HEK293T (cell line): Measurements from ENCODE around the gene BCL2L1.

ENCODE experiments used
- CTCF ChIA-PET: fragments of 350-600 bp; formaldehyde crosslinking; extraction: SDS; loops from one replicate; lab custom pipeline; 2021; ENCODE audit warnings: antibody characterized with exemption, inconsistent platforms; lab: Yijun Ruan, JAX
- POLR2A ChIA-PET: fragments of 350-600 bp; formaldehyde crosslinking; extraction: SDS; loops from one replicate; lab custom pipeline; 2020; ENCODE audit warnings: antibody characterized with exemption, inconsistent platforms; lab: Yijun Ruan, JAX
- DNase-seq: peaks from one replicate; pipeline ENCODE4 v3.0.0; 2012; ENCODE audit warnings: mixed read lengths; ENCODE audit errors: extremely low spot score
- ARNT ChIP-seq: fragments of 450-650 bp; IDR thresholded peaks from 2 replicates; pipeline ENCODE4 v1.6.1; 2017; ENCODE audit warnings: mild to moderate bottlenecking
- BHLHE40 ChIP-seq: fragments of 450-650 bp; IDR thresholded peaks from 2 replicates; pipeline ENCODE4 v1.6.1; 2016; ENCODE audit warnings: mild to moderate bottlenecking, moderate library complexity, borderline replicate concordance
- CTBP1 ChIP-seq: fragments of 450-650 bp; IDR thresholded peaks from 2 replicates; pipeline ENCODE4 v1.6.1; 2016; ENCODE audit warnings: borderline replicate concordance
- ELF4 ChIP-seq: fragments of 450-650 bp; IDR thresholded peaks from 2 replicates; pipeline ENCODE4 v1.6.1; 2017; ENCODE audit warnings: antibody characterized with exemption
- FOXA1 ChIP-seq: fragments of 450-650 bp; IDR thresholded peaks from 2 replicates; pipeline ENCODE4 v1.6.1; 2016; ENCODE audit warnings: mild to moderate bottlenecking
- FOXK2 ChIP-seq: fragments of 450-650 bp; IDR thresholded peaks from 2 replicates; pipeline ENCODE4 v1.6.1; 2016; ENCODE audit warnings: mild to moderate bottlenecking
- FOXM1 ChIP-seq: fragments of 450-650 bp; IDR thresholded peaks from 2 replicates; pipeline ENCODE4 v1.6.1; 2017; ENCODE audit warnings: mild to moderate bottlenecking, borderline replicate concordance
- HDGF ChIP-seq: fragments of 450-650 bp; IDR thresholded peaks from 2 replicates; pipeline ENCODE4 v1.6.1; 2017; ENCODE audit warnings: antibody characterized with exemption, borderline replicate concordance
- L3MBTL2 ChIP-seq: fragments of 450-650 bp; conservative IDR thresholded peaks from 2 replicates; pipeline ENCODE4 v1.6.1; 2016; ENCODE audit warnings: mild to moderate bottlenecking
- LEF1 ChIP-seq: fragments of 450-650 bp; IDR thresholded peaks from 2 replicates; pipeline ENCODE4 v1.6.1; 2017; ENCODE audit warnings: mild to moderate bottlenecking, borderline replicate concordance
- NFRKB ChIP-seq: fragments of 450-650 bp; IDR thresholded peaks from 2 replicates; pipeline ENCODE4 v1.6.1; 2016; ENCODE audit warnings: mild to moderate bottlenecking, moderate library complexity
- PKNOX1 ChIP-seq: fragments of 450-650 bp; IDR thresholded peaks from 2 replicates; pipeline ENCODE4 v1.6.1; 2016
- SP1 ChIP-seq: fragments of 450-650 bp; IDR thresholded peaks from 2 replicates; pipeline ENCODE4 v1.6.1; 2017
- SUZ12 ChIP-seq: fragments of 450-650 bp; IDR thresholded peaks from 2 replicates; pipeline ENCODE4 v1.6.1; 2016; ENCODE audit warnings: mild to moderate bottlenecking
- TARDBP ChIP-seq: fragments of 450-650 bp; IDR thresholded peaks from 2 replicates; pipeline ENCODE4 v1.6.1; 2016
- ZNF384 ChIP-seq: fragments of 450-650 bp; IDR thresholded peaks from 2 replicates; pipeline ENCODE4 v1.6.1; 2016

BCL2L1 gene

GRCh38 chr20:31759836-31760518, 37.3 kb upstream of the BCL2L1 start:
- ChIA-PET CTCF (interaction anchor here (0.7 kb wide), 1 partner anchor 203 kb away, joined by 3 read pairs; no protein-coding TSS in a partner anchor), POLR2A (interaction anchor here (1.5 kb wide), 1 partner anchor 21 kb away, joined by 4 read pairs; the partner anchor contains the start of gene TPX2)
- no peak for DNase-seq
- TF ChIP-seq TARDBP (no peak), CTBP1 (no peak), SP1 (no peak), HDGF (no peak), PKNOX1 (no peak), LEF1 (no peak), NFRKB (no peak), BHLHE40 (no peak), ARNT (no peak), FOXA1 (no peak), ELF4 (no peak)

GRCh38 chr20:31758991-31759390, 36.3 kb upstream of the BCL2L1 start:
- no peak for DNase-seq
- ChIA-PET POLR2A (no interaction called here), CTCF (interaction anchor here (0.7 kb wide), 1 partner anchor 202 kb away, joined by 3 read pairs; no protein-coding TSS in a partner anchor)

GRCh38 chr20:31758521-31758920, 35.9 kb upstream of the BCL2L1 start:
- no peak for TF ChIP-seq ARNT
- no peak for TF ChIP-seq NFRKB
- no peak for TF ChIP-seq L3MBTL2
- no peak for TF ChIP-seq FOXK2
- TF ChIP-seq CTBP1 = no peak
- TF ChIP-seq TARDBP = no peak
- no peak for TF ChIP-seq ZNF384
- no peak for TF ChIP-seq SUZ12
- POLR2A ChIA-PET = no interaction called here
- no peak for DNase-seq
- CTCF ChIA-PET = no interaction called here

More at GRCh38 chr20:31758991-31759390, 36.3 kb upstream of the BCL2L1 start:
- TF ChIP-seq PKNOX1 (no peak), LEF1 (no peak), NFRKB (no peak), HDGF (no peak), FOXM1 (no peak), FOXA1 (no peak), TARDBP (no peak), ELF4 (no peak), ZNF384 (no peak), L3MBTL2 (no peak), ARNT (no peak), CTBP1 (no peak), FOXK2 (no peak), SP1 (no peak), SUZ12 (no peak), BHLHE40 (no peak)

GRCh38 chr20:31757254-31757653, 34.6 kb upstream of the BCL2L1 start:
- ChIA-PET CTCF (interaction anchor here (0.6 kb wide), 1 partner anchor 596 kb away, joined by 3 read pairs; no protein-coding TSS in a partner anchor), POLR2A (no interaction called here)
- no peak for DNase-seq
- TF ChIP-seq ELF4 (no peak), SP1 (no peak), TARDBP (no peak), LEF1 (no peak), HDGF (no peak), L3MBTL2 (no peak), BHLHE40 (no peak), NFRKB (no peak), FOXA1 (no peak), PKNOX1 (no peak), ARNT (no peak), FOXM1 (no peak), CTBP1 (no peak), ZNF384 (no peak), SUZ12 (no peak), FOXK2 (no peak)

- ChIA-PET POLR2A (interaction anchor here (0.9 kb wide), 1 partner anchor 12 kb away, joined by 4 read pairs; the partner anchor contains the start of gene TPX2), CTCF (no interaction called here)
- no peak for TF ChIP-seq FOXK2
- no peak for DNase-seq
Observed at GRCh38 chr20:31751126-31751525, 28.5 kb upstream of the BCL2L1 start.

GRCh38 chr20:31749223-31749622, 26.6 kb upstream of the BCL2L1 start:
- POLR2A ChIA-PET = interaction anchor here (2.0 kb wide), 1 partner anchor 9 kb away, joined by 10 read pairs; the partner anchor contains the start of gene TPX2
- CTCF ChIA-PET = no interaction called here
- DNase-seq = no peak
- TF ChIP-seq FOXM1 = no peak
- no peak for TF ChIP-seq FOXK2
- TF ChIP-seq L3MBTL2 = no peak
- no peak for TF ChIP-seq SP1
- no peak for TF ChIP-seq ARNT
- TF ChIP-seq PKNOX1 = no peak
- no peak for TF ChIP-seq HDGF
- TF ChIP-seq FOXA1 = no peak
- TF ChIP-seq ZNF384 = no peak
- TF ChIP-seq BHLHE40 = no peak
- TF ChIP-seq CTBP1 = no peak
- TF ChIP-seq LEF1 = no peak
- no peak for TF ChIP-seq SUZ12
- no peak for TF ChIP-seq TARDBP
- TF ChIP-seq NFRKB = no peak
- no peak for TF ChIP-seq ELF4
